Measurements from ENCODE around the gene CHD5.

CHD5 gene

GRCh38 chr1:6144175-6144574, 35.9 kb downstream of the CHD5 start:
- H3K4me3 Mint-ChIP-seq: no peak overlapping the region
- H3K36me3 Mint-ChIP-seq: no peaks in the 10 kb centered on the region
- H3K27ac Mint-ChIP-seq: no peak overlapping the region
- H3K27me3 Mint-ChIP-seq: peaks cover 2% of the 10 kb centered on the region
- H3K9me3 Mint-ChIP-seq (ENCODE audit: low read depth): no peaks in the 10 kb centered on the region
- H3K4me1 Mint-ChIP-seq (ENCODE audit: low read depth): peaks cover 5% of the 10 kb centered on the region

GRCh38 chr1:6143395-6143794, 36.7 kb downstream of the CHD5 start:
- Mint-ChIP-seq H3K9me3 (ENCODE audit: low read depth) (no peaks in the 10 kb centered on the region), H3K27ac (no peak overlapping the region), H3K27me3 (peaks cover 2% of the 10 kb centered on the region), H3K4me1 (ENCODE audit: low read depth) (peaks cover 3% of the 10 kb centered on the region), H3K4me3 (no peak overlapping the region), H3K36me3 (no peaks in the 10 kb centered on the region)

GRCh38 chr1:6142734-6143133, 37.4 kb downstream of the CHD5 start:
- H3K27me3 Mint-ChIP-seq: no peaks in the 10 kb centered on the region
- no peaks in the 10 kb centered on the region for H3K36me3 Mint-ChIP-seq
- H3K4me3 Mint-ChIP-seq: no peak overlapping the region
- no peak overlapping the region for H3K27ac Mint-ChIP-seq
- H3K4me1 Mint-ChIP-seq (ENCODE audit: low read depth): no peaks in the 10 kb centered on the region
- no peaks in the 10 kb centered on the region for H3K9me3 Mint-ChIP-seq (ENCODE audit: low read depth)

- H3K4me1 Mint-ChIP-seq (ENCODE audit: low read depth): no peaks in the 10 kb centered on the region
- no peak overlapping the region for H3K27ac Mint-ChIP-seq
- H3K4me3 Mint-ChIP-seq: no peak overlapping the region
- no peaks in the 10 kb centered on the region for H3K27me3 Mint-ChIP-seq
- no peaks in the 10 kb centered on the region for H3K36me3 Mint-ChIP-seq
- no peaks in the 10 kb centered on the region for H3K9me3 Mint-ChIP-seq (ENCODE audit: low read depth)
Measured at GRCh38 chr1:6142036-6142621, 38.0 kb downstream of the CHD5 start.

GRCh38 chr1:6141592-6141991, 38.5 kb downstream of the CHD5 start:
- no peaks in the 10 kb centered on the region for H3K9me3 Mint-ChIP-seq (ENCODE audit: low read depth)
- H3K4me3 Mint-ChIP-seq: no peak overlapping the region
- H3K27ac Mint-ChIP-seq: no peak overlapping the region
- H3K27me3 Mint-ChIP-seq: no peaks in the 10 kb centered on the region
- no peaks in the 10 kb centered on the region for H3K4me1 Mint-ChIP-seq (ENCODE audit: low read depth)
- no peaks in the 10 kb centered on the region for H3K36me3 Mint-ChIP-seq

- H3K9me3 Mint-ChIP-seq (ENCODE audit: low read depth): no peaks in the 10 kb centered on the region
- H3K4me1 Mint-ChIP-seq (ENCODE audit: low read depth): no peaks in the 10 kb centered on the region
- H3K4me3 Mint-ChIP-seq: no peak overlapping the region
- H3K27ac Mint-ChIP-seq: no peak overlapping the region
- no peaks in the 10 kb centered on the region for H3K36me3 Mint-ChIP-seq
- H3K27me3 Mint-ChIP-seq: no peaks in the 10 kb centered on the region
Measured at GRCh38 chr1:6140413-6140812, 39.7 kb downstream of the CHD5 start.

- no peak overlapping the region for H3K27ac Mint-ChIP-seq
- no peaks in the 10 kb centered on the region for H3K27me3 Mint-ChIP-seq
- H3K4me3 Mint-ChIP-seq: no peak overlapping the region
- H3K9me3 Mint-ChIP-seq (ENCODE audit: low read depth): no peaks in the 10 kb centered on the region
- H3K36me3 Mint-ChIP-seq: no peaks in the 10 kb centered on the region
- no peaks in the 10 kb centered on the region for H3K4me1 Mint-ChIP-seq (ENCODE audit: low read depth)
Measured at GRCh38 chr1:6137758-6138157, 42.4 kb downstream of the CHD5 start.

- H3K27ac Mint-ChIP-seq: no peak overlapping the region
Measured at GRCh38 chr1:6136516-6137220, 43.5 kb downstream of the CHD5 start.

GRCh38 chr1:6134741-6135510, 45.2 kb downstream of the CHD5 start:
- no peaks in the 10 kb centered on the region for H3K4me1 Mint-ChIP-seq (ENCODE audit: low read depth)
- H3K36me3 Mint-ChIP-seq: peaks cover 3% of the 10 kb centered on the region
- no peak overlapping the region for H3K27ac Mint-ChIP-seq
- no peaks in the 10 kb centered on the region for H3K27me3 Mint-ChIP-seq
- H3K4me3 Mint-ChIP-seq: no peak overlapping the region
- peaks cover 7% of the 10 kb centered on the region for H3K9me3 Mint-ChIP-seq (ENCODE audit: low read depth)

More at GRCh38 chr1:6136516-6137220, 43.5 kb downstream of the CHD5 start:
- Mint-ChIP-seq H3K36me3 (peaks cover 3% of the 10 kb centered on the region), H3K4me1 (ENCODE audit: low read depth) (no peaks in the 10 kb centered on the region), H3K4me3 (no peak overlapping the region), H3K27me3 (no peaks in the 10 kb centered on the region), H3K9me3 (ENCODE audit: low read depth) (peaks cover 7% of the 10 kb centered on the region)

- Mint-ChIP-seq H3K27ac (no peak overlapping the region), H3K9me3 (ENCODE audit: low read depth) (peaks cover 7% of the 10 kb centered on the region), H3K27me3 (no peaks in the 10 kb centered on the region), H3K4me3 (no peak overlapping the region), H3K4me1 (ENCODE audit: low read depth) (no peaks in the 10 kb centered on the region), H3K36me3 (peaks cover 3% of the 10 kb centered on the region)
Measured at GRCh38 chr1:6134206-6134605, 45.9 kb downstream of the CHD5 start.

- Mint-ChIP-seq H3K27me3 (no peaks in the 10 kb centered on the region), H3K36me3 (peaks cover 3% of the 10 kb centered on the region), H3K27ac (no peak overlapping the region), H3K9me3 (ENCODE audit: low read depth) (peaks cover 7% of the 10 kb centered on the region), H3K4me1 (ENCODE audit: low read depth) (no peaks in the 10 kb centered on the region), H3K4me3 (no peak overlapping the region)
Measured at GRCh38 chr1:6133146-6133895, 46.8 kb downstream of the CHD5 start.

- no peaks in the 10 kb centered on the region for H3K27me3 Mint-ChIP-seq
- peaks cover 3% of the 10 kb centered on the region for H3K36me3 Mint-ChIP-seq
- H3K4me1 Mint-ChIP-seq (ENCODE audit: low read depth): peaks cover 8% of the 10 kb centered on the region
- H3K27ac Mint-ChIP-seq: no peak overlapping the region
- H3K9me3 Mint-ChIP-seq (ENCODE audit: low read depth): peaks cover 7% of the 10 kb centered on the region
- H3K4me3 Mint-ChIP-seq: no peak overlapping the region
Measured at GRCh38 chr1:6131561-6131960, 48.6 kb downstream of the CHD5 start.

GRCh38 chr1:6130596-6130995, 49.5 kb downstream of the CHD5 start:
- Mint-ChIP-seq H3K4me1 (ENCODE audit: low read depth) (peaks cover 8% of the 10 kb centered on the region), H3K27me3 (no peaks in the 10 kb centered on the region), H3K4me3 (no peak overlapping the region), H3K9me3 (ENCODE audit: low read depth) (peaks cover 7% of the 10 kb centered on the region), H3K27ac (no peak overlapping the region), H3K36me3 (peaks cover 3% of the 10 kb centered on the region)

- peaks cover 7% of the 10 kb centered on the region for H3K9me3 Mint-ChIP-seq (ENCODE audit: low read depth)
Measured at GRCh38 chr1:6130036-6130435, 50.1 kb downstream of the CHD5 start.

GRCh38 chr1:6129313-6129712, 50.8 kb downstream of the CHD5 start:
- H3K4me3 Mint-ChIP-seq: no peak overlapping the region
- H3K4me1 Mint-ChIP-seq (ENCODE audit: low read depth): peaks cover 8% of the 10 kb centered on the region
- H3K9me3 Mint-ChIP-seq (ENCODE audit: low read depth): peaks cover 7% of the 10 kb centered on the region
- H3K27ac Mint-ChIP-seq: no peak overlapping the region
- H3K27me3 Mint-ChIP-seq: no peaks in the 10 kb centered on the region
- H3K36me3 Mint-ChIP-seq: peaks cover 3% of the 10 kb centered on the region

More at GRCh38 chr1:6130036-6130435, 50.1 kb downstream of the CHD5 start:
- H3K27me3 Mint-ChIP-seq: no peaks in the 10 kb centered on the region
- no peak overlapping the region for H3K4me3 Mint-ChIP-seq
- H3K27ac Mint-ChIP-seq: no peak overlapping the region
- peaks cover 3% of the 10 kb centered on the region for H3K36me3 Mint-ChIP-seq
- H3K4me1 Mint-ChIP-seq (ENCODE audit: low read depth): peaks cover 8% of the 10 kb centered on the region

Data from activated naive CD8-positive, alpha-beta T cell (primary cell).